ENCODE data around the gene PALLD. TPM values are rescaled to one million over a fixed set of nuclear protein-coding genes. Genes with fewer than 3 reads are reported as not detected.

The PALLD gene
- total RNA-seq, 1 experiment from 2014 or later = 18.3 TPM

- Histone ChIP-seq H3K4me1 (ENCODE audit: insufficient read depth, low read length) (peaks cover 2% of the 10 kb centered on the region; the same call in 1 of the 2 replicates), H4K5ac (ENCODE audit: insufficient read length, low read depth, low read length) (no peak overlapping the region), H2AK5ac (ENCODE audit: insufficient read length, low read length) (no peak overlapping the region), H3K18ac (ENCODE audit: insufficient read length, low read depth, low read length) (no peak overlapping the region), H4K91ac (ENCODE audit: insufficient read length, low read depth, low read length) (no peak overlapping the region), H3K27me3 (ENCODE audit: insufficient read depth, low read length) (no peaks in the 10 kb centered on the region; the same call in 1 of the 2 replicates), H2BK120ac (ENCODE audit: low read depth, low read length, poor library complexity, severe bottlenecking) (no peak overlapping the region), H3K4ac (ENCODE audit: low read depth, low read length) (no peak overlapping the region), H3K9me3 (ENCODE audit: control insufficient read depth, low read depth, low read length) (no peaks in the 10 kb centered on the region), H3K23me2 (ENCODE audit: insufficient read length, low read depth, low read length, poor library complexity, severe bottlenecking) (peaks cover 7% of the 10 kb centered on the region), H3K79me2 (ENCODE audit: insufficient read depth, low read length) (no peaks in the 10 kb centered on the region), H3K27ac (ENCODE audit: insufficient read length, low read depth, low read length) (no peak overlapping the region), H2BK5ac (ENCODE audit: insufficient read length, low read length) (no peak overlapping the region), H2BK15ac (ENCODE audit: low read depth, low read length) (no peak overlapping the region), H3T11ph (ENCODE audit: low read length) (no peak overlapping the region), H2BK20ac (ENCODE audit: low read depth, low read length, poor library complexity, severe bottlenecking) (no peak overlapping the region), H3K23ac (ENCODE audit: insufficient read length, low read depth, low read length) (no peak overlapping the region), H4K20me1 (ENCODE audit: control insufficient read depth, insufficient read depth, insufficient read length) (no peaks in the 10 kb centered on the region), H3K79me1 (ENCODE audit: insufficient read depth, low read depth, low read length, poor library complexity, severe bottlenecking) (no peaks in the 10 kb centered on the region), H2AFZ (ENCODE audit: low read length) (no peak overlapping the region), H3K14ac (ENCODE audit: insufficient read depth, low read length) (no peak overlapping the region), H2BK12ac (ENCODE audit: insufficient read length, low read depth, low read length) (no peak overlapping the region), H3K9ac (ENCODE audit: extremely low read depth, insufficient read length, low read length) (no peak overlapping the region), H4K8ac (replicated peaks; ENCODE audit: insufficient read length, low read depth, low read length) (no peak overlapping the region), H3K4me2 (ENCODE audit: insufficient read depth, insufficient read length, low read length) (no peak overlapping the region), H3K56ac (ENCODE audit: insufficient read length, low read depth, low read length) (no peak overlapping the region)
- no peak for TF ChIP-seq CTCF (conservative IDR thresholded peaks at IDR 0.05)
- WGBS (ENCODE audit: extremely low coverage, insufficient read length, low lambda C conversion rate) = no CpG with 5 or more reads among the region's 5 CpGs
- Mint-ChIP-seq H3K9me3 (no peaks in the 10 kb centered on the region), H3K27me3 (ENCODE audit: low read depth) (peaks cover 16% of the 10 kb centered on the region), H3K4me1 (peaks cover 31 to 38% of the 10 kb centered on the region in 2 experiments), H3K36me3 (ENCODE audit: insufficient read depth in 1 of 3, low read depth in 3 of 3) (no peaks in the 10 kb centered on the region), H3K4me3 (no peak overlapping the region), H3K27ac (no peak overlapping the region)
- no peak for DNase-seq
These were observed 131.4 kb downstream of the PALLD start for GRCh38 chr4:168628251-168628650.

All from H9 (cell line).